SKM-1 (cell line): ENCODE data around the gene LMO4.

ENCODE experiments used
- DNase-seq: peaks from one replicate; lab custom pipeline; 2025; ENCODE audit not compliant: unreplicated experiment; lab: John Stamatoyannopoulos, UW

Gene LMO4

GRCh38 chr1:87356591-87356990 is 27.9 kb downstream of the LMO4 start:
- DNase-seq, result no peak

GRCh38 chr1:87358219-87358618 is 29.5 kb downstream of the LMO4 start:
- no peak for DNase-seq

- no peak for DNase-seq
Observed at GRCh38 chr1:87359586-87359985, 30.9 kb downstream of the LMO4 start.

- DNase-seq, result no peak
Observed at GRCh38 chr1:87362063-87362833, 33.6 kb downstream of the LMO4 start.

GRCh38 chr1:87362834-87363426 is 34.2 kb downstream of the LMO4 start:
- DNase-seq, result no peak

GRCh38 chr1:87367549-87367948 is 38.9 kb downstream of the LMO4 start:
- DNase-seq, result no peak

GRCh38 chr1:87368907-87369306 is 40.2 kb downstream of the LMO4 start:
- no peak for DNase-seq

- no peak for DNase-seq
Observed at GRCh38 chr1:87369736-87370478, 41.2 kb downstream of the LMO4 start.

GRCh38 chr1:87370544-87370943 is 41.9 kb downstream of the LMO4 start:
- DNase-seq, result no peak

- DNase-seq, result no peak
Observed at GRCh38 chr1:87379306-87379705, 50.6 kb downstream of the LMO4 start.

GRCh38 chr1:87386217-87386790 is 57.6 kb downstream of the LMO4 start:
- no peak for DNase-seq

- DNase-seq, result no peak
Observed at GRCh38 chr1:87388411-87388810, 59.7 kb downstream of the LMO4 start.

GRCh38 chr1:87389011-87389410 is 60.3 kb downstream of the LMO4 start:
- no peak for DNase-seq

GRCh38 chr1:87389546-87389945 is 60.9 kb downstream of the LMO4 start:
- DNase-seq, result no peak

- no peak for DNase-seq
Observed at GRCh38 chr1:87392248-87393192, 63.8 kb downstream of the LMO4 start.

GRCh38 chr1:87393445-87394085 is 64.9 kb downstream of the LMO4 start:
- DNase-seq, result no peak

GRCh38 chr1:87394513-87394912 is 65.8 kb downstream of the LMO4 start:
- DNase-seq, result no peak

- DNase-seq, result no peak
Observed at GRCh38 chr1:87394982-87395381, 66.3 kb downstream of the LMO4 start.
